ENCODE measurements around the gene RBBP4. TPM values are rescaled to one million over a fixed set of nuclear protein-coding genes. Genes with fewer than 3 reads are reported as not detected.

The RBBP4 gene
- polyA plus RNA-seq, 1 donor from 2014 or later, result 270 TPM

DNA sequence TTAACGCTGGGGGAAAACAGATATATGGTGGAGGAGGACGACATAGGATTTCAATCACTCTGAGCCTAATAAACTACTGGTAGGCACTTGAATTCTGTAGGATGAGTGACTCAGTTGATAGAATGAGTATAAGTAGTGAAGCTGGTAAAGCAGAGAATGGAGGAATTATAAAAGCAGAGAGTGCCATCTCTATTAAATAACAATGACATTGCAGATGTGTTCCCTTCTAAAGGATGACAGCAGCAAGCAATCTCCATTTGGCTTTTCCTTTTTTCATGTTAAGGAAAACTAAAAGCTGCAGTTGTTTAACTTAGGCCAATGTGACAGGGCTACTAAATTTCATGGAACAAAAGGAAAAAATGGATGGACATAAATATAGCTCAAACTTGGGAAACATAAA, 18.2 kb upstream of the RBBP4 start:
- Histone ChIP-seq H3K9me3 (ENCODE audit: low read length) (no peaks in the 10 kb centered on the region), H3K9me2 (ENCODE audit: insufficient read depth, low read length) (no peaks in the 10 kb centered on the region), H4K20me1 (ENCODE audit: insufficient read depth) (no peaks in the 10 kb centered on the region), H3K9ac (ENCODE audit: low read length) (no peak overlapping the region), H3K4me2 (ENCODE audit: low read length) (no peak overlapping the region), H3K27ac (ENCODE audit: low read length) (no peak overlapping the region), H3K79me2 (replicated peaks; ENCODE audit: insufficient read depth, low read length) (peaks cover 7% of the 10 kb centered on the region), H2AFZ (ENCODE audit: low read depth, low read length) (no peak overlapping the region), H3K4me3 (ENCODE audit: low read length) (no peak overlapping the region), H3K27me3 (ENCODE audit: insufficient read depth, low read depth, low read length) (no peaks in the 10 kb centered on the region), H3K36me3 (ENCODE audit: insufficient read depth, low read length) (no peaks in the 10 kb centered on the region), H3F3A (ENCODE audit: insufficient read depth, low read length, poor library complexity, severe bottlenecking) (no peaks in the 10 kb centered on the region)
- TF ChIP-seq, protein P1, sequence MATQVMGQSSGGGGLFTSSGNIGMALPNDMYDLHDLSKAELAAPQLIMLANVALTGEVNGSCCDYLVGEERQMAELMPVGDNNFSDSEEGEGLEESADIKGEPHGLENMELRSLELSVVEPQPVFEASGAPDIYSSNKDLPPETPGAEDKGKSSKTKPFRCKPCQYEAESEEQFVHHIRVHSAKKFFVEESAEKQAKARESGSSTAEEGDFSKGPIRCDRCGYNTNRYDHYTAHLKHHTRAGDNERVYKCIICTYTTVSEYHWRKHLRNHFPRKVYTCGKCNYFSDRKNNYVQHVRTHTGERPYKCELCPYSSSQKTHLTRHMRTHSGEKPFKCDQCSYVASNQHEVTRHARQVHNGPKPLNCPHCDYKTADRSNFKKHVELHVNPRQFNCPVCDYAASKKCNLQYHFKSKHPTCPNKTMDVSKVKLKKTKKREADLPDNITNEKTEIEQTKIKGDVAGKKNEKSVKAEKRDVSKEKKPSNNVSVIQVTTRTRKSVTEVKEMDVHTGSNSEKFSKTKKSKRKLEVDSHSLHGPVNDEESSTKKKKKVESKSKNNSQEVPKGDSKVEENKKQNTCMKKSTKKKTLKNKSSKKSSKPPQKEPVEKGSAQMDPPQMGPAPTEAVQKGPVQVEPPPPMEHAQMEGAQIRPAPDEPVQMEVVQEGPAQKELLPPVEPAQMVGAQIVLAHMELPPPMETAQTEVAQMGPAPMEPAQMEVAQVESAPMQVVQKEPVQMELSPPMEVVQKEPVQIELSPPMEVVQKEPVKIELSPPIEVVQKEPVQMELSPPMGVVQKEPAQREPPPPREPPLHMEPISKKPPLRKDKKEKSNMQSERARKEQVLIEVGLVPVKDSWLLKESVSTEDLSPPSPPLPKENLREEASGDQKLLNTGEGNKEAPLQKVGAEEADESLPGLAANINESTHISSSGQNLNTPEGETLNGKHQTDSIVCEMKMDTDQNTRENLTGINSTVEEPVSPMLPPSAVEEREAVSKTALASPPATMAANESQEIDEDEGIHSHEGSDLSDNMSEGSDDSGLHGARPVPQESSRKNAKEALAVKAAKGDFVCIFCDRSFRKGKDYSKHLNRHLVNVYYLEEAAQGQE (IDR thresholded peaks at IDR 0.05; ENCODE audit: borderline replicate concordance), result no peak

DNA sequence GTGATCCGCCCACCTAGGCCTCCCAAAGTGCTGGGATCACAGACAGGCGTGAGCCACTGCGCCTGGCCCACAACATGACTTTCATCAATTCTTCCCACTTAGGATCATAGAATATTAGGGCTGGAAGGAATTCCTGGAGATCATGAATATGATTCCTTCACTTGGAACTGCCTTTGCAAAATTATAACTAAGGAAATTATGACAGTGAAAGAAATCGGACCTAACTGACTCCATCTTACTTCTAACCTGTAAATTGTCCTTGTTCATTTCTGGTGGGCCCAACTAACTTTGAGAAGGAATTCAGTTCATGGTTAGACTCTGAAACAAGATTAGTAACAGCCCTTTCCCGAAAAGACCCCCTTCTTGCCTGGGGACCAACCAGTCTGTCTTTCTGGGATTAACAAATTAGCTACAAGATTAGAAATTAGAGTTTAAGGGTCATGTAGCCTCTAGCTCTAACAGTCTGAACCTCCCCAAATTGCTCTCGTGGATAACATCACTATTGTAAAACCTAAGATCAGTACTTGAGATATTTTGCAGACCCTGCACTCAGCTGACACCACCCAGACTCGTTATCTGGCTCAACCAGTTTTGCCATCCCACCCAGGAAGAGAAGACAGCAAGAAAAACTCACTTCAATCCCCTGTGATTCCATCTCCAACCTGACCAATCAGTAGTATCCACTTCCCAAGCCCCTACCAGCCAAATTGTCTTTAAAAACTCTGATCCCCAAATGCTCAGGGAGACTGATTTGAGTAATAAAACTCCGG, 15.3 kb upstream of the RBBP4 start:
- Histone ChIP-seq H3K4me3 (ENCODE audit: low read length) (no peak overlapping the region), H3K9ac (ENCODE audit: low read length) (no peak overlapping the region), H3F3A (ENCODE audit: insufficient read depth, low read length, poor library complexity, severe bottlenecking) (no peaks in the 10 kb centered on the region), H4K20me1 (ENCODE audit: insufficient read depth) (no peaks in the 10 kb centered on the region), H3K36me3 (ENCODE audit: insufficient read depth, low read length) (no peaks in the 10 kb centered on the region), H3K27me3 (ENCODE audit: insufficient read depth, low read depth, low read length) (no peaks in the 10 kb centered on the region), H3K9me3 (ENCODE audit: low read length) (no peaks in the 10 kb centered on the region), H2AFZ (ENCODE audit: low read depth, low read length) (no peak overlapping the region), H3K4me2 (ENCODE audit: low read length) (no peak overlapping the region), H3K27ac (ENCODE audit: low read length) (no peak overlapping the region), H3K79me2 (replicated peaks; ENCODE audit: insufficient read depth, low read length) (peaks cover 10% of the 10 kb centered on the region), H3K9me2 (ENCODE audit: insufficient read depth, low read length) (no peaks in the 10 kb centered on the region)
- TF ChIP-seq EP300 (conservative IDR thresholded peaks at IDR 0.05; ENCODE audit: poor library complexity, severe bottlenecking), result no peak
- no peak for TF ChIP-seq POLR2AphosphoS5 (IDR thresholded peaks at IDR 0.05)
- TF ChIP-seq, protein P1 (IDR thresholded peaks at IDR 0.05; ENCODE audit: borderline replicate concordance), result no peak
- no peak for TF ChIP-seq RAD21 (conservative IDR thresholded peaks at IDR 0.05)
- no peak for TF ChIP-seq TAF1 (IDR thresholded peaks at IDR 0.05; ENCODE audit: low read depth)
- TF ChIP-seq, protein P2, sequence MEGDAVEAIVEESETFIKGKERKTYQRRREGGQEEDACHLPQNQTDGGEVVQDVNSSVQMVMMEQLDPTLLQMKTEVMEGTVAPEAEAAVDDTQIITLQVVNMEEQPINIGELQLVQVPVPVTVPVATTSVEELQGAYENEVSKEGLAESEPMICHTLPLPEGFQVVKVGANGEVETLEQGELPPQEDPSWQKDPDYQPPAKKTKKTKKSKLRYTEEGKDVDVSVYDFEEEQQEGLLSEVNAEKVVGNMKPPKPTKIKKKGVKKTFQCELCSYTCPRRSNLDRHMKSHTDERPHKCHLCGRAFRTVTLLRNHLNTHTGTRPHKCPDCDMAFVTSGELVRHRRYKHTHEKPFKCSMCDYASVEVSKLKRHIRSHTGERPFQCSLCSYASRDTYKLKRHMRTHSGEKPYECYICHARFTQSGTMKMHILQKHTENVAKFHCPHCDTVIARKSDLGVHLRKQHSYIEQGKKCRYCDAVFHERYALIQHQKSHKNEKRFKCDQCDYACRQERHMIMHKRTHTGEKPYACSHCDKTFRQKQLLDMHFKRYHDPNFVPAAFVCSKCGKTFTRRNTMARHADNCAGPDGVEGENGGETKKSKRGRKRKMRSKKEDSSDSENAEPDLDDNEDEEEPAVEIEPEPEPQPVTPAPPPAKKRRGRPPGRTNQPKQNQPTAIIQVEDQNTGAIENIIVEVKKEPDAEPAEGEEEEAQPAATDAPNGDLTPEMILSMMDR (IDR thresholded peaks at IDR 0.05; ENCODE audit: poor library complexity, severe bottlenecking), result no peak
- TF ChIP-seq SMC3 (conservative IDR thresholded peaks at IDR 0.05; ENCODE audit: poor library complexity), result no peak
- no peak for TF ChIP-seq MXI1 (conservative IDR thresholded peaks at IDR 0.05; ENCODE audit: poor library complexity, severe bottlenecking)
- TF ChIP-seq EZH2 (IDR thresholded peaks at IDR 0.05; ENCODE audit: borderline replicate concordance, insufficient read depth, low read length, poor library complexity, severe bottlenecking), result no peak
